Stimulated activated CD8-positive, alpha-beta memory T cell treated with anti-CD3 and anti-CD28 coated beads, Interleukin-12 subunit alpha, Interleukin-12 subunit beta, amount 100 ng/mL, for 24 hours (primary cell): Measurements from ENCODE around the gene MDM2.

Experiments
- DNase-seq: peaks from one replicate; pipeline ENCODE4 v3.0.0-alpha.2; 2020; ENCODE audit errors: extremely low read depth

Gene MDM2

DNA sequence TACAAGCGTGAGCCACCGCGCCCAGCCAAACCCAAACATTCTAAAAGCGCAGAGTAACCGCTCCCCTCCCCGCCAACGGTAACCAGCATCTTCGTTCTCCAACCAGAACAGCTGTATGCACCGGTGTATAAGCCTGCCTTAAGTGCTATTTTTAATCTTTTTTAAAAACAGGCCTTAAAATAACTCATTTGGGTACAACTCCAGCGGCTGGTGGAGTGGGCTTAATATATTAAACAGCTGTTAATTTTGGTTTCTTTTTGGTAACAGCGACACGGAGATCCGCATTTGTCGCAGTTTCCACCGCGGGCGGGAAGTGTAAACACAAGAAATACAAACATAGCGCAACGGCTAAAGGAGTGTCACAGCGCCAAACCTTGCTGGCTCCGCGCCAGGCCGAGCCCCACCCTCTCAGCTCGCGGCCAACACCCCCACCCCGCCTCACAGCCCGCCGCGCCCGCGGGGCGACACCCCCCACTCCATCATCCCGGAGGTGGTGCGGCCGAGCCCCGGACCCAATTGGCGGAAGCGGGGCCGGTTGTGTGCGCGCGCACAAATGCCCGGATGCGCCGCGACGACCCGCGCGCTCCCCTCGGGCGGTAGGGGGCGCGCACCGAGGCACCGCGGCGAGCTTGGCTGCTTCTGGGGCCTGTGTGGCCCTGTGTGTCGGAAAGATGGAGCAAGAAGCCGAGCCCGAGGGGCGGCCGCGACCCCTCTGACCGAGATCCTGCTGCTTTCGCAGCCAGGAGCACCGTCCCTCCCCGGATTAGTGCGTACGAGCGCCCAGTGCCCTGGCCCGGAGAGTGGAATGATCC lies at the start of gene MDM2:
MDM2 (plus strand) TSS at position 602 of the 812 bp plus-strand sequence. CDS start 301 bp downstream, outside the sequence.
- DNase-seq, result peak; percentile 89

DNA sequence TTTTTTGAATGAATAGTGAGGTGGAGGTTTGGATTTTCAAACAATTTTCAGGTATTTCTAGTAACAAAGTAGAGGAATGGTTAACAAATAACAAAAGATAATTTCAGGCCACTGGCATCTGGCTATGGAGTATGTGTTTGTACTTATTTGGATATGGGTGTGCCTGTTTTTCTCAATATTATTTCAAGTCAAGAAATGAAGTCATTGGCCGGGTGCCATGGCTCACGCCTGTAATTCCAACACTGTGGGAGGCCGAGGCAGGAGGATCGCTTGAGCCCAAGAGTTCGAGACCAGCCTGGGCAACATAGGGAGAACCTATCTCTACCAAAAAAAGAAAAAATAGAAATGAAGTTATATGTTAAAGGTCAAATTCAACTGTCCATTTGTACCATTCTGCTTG lies 48.1 kb upstream of the MDM2 start:
- no peak for DNase-seq

DNA sequence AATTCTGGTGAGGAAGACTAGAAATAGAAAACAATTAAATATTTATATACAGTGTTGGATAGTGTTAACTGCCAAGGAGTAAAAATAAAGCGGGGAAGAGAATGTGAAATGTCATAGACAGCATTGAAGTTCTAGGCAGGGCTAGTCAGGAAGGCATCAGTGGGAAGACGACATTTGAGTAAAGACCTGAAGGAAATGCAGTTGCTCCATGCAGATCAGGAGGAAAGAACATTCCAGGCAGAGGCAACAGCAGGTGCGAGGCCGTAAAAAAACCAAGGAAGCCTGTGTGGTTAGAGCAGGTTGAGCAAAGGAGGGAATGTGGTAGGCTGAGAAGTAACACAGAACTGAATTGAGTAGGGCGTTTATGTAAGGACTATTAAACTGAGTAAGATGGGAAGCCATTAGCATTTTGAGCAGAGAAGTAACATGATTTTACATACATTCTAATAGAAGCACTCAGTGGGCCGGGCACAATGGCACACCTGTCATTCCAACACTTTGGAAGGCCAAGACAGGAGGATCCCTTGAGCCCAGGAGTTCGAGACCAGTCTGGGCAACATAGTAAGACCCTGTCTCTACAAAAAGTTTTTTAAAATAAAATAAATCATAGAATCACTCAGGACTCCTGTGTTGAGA lies 47.1 kb upstream of the MDM2 start:
- no peak for DNase-seq

DNA sequence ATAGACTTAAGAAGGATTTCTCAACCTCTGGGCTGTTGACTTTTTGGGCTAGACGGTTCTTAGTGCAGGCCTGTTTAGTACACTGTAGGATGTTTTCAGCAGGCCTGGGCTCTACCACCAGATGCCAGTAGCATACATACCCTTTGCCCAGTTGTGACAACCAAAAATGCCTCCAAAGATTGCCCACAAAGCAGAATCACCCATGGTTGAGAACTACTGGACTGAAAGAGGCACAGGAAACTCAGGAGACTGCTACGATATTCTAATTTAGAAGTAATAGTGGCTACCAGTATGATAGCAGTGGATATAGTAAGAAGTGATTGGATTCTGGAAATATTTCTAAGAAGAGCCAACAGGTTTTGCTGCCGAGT lies 46.5 kb upstream of the MDM2 start:
- DNase-seq, result no peak

DNA sequence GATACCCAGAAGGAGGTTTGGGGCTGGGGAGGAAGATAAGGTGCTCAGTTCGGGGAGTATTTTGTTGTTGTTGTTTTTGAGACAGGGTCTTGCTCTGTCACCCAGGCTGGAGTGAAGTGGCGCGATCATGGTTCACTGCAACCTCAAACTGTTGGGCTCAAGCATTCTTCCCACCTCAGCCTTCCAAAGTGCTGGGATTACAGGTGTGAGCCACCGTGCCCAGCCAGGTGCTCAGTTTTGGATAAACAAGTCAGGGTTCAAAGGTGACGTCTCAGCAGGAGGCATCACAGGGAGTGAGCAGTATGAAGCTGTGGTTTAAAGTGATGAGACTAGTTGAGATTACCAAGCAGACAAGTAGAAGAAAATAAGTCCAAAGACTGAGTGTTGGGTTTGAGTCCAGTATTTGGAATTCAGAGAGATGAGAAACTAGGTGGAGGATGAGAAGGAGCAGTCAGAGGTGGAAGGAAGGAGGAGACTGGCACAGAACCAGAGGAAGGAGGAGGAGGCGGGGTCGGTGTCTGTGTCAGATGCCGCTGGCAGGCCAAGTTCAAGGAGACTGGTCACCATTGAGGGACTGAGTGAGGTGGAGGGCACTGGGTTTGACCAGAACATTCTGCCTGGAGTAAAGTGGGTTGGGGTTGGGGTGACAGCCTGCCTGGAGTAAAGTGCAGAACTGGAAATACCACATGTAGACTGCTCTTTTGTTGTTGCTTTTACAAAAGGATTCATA lies 45.9 kb upstream of the MDM2 start:
- DNase-seq, result no peak

DNA sequence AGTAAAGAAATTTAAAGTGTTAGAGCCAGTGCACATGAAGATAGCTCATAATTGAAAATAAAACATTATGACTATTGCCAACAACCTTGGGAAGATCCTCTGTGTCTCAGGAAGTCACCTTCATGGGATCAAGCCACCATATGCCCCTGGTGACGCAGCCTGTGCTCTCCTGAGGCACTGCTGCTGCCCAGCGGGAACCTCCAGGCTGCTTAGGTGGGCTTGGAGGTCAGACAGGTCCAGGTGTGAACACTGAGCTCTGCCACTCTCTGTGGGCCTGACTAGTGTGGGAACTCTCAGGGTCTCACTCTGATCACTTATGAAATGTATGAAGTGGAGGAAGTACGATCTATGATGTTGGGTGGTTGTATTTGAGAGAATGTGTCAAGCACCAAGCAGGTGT lies 45.3 kb upstream of the MDM2 start:
- DNase-seq, result no peak

DNA sequence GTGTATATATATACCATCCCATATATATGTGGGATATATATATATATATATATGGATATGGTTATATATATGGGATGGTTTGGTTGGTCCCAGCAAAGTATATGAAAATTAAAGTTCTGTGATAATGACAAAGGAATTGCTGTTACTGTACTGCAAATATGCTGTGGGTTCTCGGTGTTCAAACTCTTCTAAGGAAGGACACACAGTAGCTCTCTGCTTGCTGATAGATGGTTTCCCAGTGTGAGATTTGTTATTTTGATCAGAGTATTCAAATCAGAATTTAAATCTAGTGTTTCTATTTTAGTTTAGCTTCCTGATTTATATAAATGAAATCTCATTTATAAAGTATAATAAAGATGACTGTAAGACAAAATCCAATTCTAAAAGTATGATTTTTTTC lies 42.3 kb upstream of the MDM2 start:
- no peak for DNase-seq

DNA sequence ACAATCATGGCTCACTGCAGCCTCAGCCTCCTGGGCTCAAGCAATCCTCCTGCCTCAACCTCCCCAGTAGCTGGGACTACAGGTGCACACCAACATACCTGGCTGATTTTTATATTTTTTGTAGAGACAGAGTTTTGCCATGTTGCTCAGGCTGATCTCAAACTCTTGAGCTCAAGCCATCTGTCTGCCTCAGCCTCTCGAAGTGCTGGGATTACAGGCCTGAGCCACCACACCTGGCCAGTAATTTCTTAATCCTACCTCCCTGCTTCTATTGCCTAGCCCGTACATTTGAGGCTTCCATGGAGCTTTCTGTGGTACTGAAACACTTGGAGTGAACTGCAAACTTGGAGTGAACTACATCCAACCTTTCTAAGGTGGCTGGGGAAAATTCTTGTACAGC lies 41.3 kb upstream of the MDM2 start:
- DNase-seq, result no peak

DNA sequence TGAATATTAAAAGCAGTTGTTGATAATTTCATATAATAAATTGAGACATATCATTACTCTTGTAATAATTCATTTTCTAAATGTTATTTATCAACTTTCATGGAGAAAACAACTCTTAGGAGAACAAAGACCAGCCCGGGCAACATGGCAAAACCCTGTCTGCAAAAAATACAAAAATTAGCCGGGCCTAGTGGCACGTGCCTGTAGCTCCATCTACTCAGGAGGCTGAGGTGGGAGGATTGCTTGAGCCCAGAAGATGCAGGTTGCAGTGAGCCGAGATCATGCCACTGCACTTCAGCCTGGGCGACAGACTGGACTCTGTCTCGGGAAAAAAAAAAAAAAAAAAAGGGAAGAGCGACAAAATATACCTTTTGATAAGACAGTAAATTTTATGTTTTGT lies 40.8 kb upstream of the MDM2 start:
- no peak for DNase-seq

DNA sequence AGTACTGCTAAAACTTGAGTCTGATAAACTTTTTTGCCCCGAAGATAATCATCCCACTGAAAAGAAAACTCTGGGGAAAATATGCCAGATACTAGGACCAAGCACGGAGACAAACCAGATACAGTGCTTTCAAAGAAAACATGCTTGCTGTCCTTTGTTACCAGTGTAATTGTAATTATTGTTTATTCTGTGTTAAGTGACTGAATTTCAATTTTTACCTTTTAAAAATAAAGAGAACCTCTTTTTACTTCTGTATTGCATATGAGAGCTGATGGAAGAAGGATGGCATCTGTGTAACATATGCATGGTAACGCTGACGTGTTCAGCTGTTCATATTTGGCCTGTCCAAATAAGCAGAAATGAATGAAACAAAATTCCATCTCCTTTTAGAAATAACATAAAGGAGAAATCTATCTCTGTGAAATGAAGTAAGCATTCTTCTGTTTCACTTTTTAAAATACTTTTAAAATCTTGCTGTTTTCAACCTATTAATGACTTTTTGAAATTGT lies 39.5 kb upstream of the MDM2 start:
- no peak for DNase-seq

DNA sequence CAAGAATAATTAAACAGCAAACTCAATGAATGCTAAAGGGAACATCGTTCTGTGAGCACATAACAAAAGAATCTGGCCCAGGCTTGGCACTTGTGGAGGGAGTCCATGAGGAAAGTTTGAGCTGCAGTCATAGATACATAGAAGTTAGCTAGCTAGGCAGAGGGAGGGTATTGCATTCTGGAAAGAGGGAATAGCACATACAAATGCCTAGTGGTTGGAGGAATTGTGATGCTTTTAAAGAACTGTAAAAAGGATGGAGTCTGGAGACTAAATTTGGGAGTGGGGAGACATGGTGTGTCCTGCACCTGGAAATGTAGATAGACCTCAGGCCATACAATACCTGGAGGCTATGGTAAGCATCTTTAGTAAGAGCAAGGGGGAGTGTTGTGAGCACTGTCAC lies 38.0 kb upstream of the MDM2 start:
- DNase-seq, result no peak

DNA sequence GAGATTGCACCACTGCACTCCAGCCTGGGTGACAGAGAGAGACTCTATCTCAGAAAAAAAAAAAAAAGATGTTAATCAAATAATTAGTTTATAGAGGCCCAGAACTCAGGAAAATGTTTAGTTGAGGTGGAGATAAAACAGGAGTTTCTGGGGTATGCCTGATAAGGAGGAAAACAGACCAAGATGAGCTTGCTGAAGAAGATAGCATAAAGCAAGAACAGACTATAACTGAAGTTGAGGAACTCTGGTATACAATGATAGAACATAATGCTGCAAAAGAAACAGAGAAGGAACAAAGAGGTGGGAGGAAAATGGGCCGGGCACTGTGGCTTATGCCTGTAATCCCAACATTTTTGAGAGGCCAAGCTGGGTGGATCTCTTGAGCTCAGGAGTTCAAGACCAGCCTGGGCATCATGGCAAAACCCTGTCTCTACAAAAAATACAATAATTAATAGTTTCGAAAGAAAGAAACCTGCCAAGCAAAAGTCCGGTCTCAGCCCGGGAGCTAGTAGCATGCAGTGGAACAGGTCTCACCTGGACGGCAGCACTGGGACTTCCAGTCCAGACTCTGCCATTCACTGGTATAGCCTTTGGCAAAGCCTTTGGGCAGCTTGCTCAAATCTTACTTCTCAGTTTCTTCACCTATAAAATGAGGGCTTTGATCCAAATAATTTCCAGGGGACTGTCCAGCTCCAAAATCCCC lies 36.6 kb upstream of the MDM2 start:
- DNase-seq, result no peak

DNA sequence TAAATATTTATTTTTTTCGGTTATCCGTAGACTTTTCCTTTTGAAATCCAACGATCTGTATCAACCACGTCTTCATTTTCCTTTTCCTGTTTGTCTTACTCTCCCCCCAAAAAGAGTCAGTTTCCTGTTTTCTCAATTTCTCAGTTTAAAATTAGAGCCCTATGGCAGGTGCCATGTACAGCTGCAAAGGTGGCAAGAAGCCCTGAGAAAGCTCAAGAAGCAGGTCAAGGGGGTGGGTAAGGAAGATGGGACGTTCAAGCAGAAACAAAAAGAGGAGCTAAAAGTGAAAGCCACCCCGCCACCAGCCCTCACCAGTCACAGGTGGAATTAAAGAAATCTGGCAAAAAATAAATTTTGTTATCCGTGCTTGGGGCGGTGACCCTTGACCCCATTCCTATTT lies 35.3 kb upstream of the MDM2 start:
- DNase-seq, result no peak

DNA sequence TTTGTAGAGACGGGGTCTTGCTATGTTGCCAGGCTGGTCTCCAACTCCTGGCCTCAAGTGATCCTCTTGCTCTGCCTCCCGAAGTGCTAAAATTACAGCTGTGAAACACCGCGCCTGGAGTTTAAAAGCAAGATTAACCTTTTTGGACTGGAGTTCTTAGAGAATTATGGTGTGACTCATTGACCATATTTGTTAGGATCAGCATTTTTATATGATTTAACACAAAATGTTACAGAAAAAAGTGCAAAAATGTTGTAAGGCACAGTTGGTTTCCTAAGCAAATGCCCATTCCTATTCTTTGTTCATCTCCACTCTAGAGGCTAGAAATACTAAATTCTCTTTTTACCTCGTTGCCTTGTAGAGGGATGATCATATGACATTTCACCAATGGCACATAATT lies 34.4 kb upstream of the MDM2 start:
- no peak for DNase-seq

DNA sequence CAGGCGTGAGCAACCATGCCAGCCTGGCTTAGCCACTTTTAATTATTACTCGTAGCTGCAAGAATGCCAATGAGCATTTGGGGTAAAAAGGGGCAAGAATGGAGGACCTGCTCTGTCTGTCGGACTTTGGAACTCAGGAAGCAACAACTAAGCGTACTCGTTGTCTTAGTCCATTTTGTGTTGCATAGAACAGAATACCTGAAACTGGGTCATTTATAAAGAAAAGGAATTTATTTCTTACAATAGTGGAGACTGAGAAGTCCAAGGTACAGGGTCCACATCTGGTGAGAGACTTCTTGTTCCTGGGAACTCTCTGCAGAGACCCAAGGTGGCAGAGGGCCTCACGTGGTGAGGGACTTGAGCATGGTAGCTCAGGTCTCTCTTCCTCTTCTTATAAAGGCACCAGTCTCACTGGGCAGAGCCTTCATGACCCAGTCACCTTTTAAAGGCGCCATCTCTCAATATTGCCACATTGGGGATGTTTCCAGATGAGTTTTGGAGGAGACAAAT lies 32.8 kb upstream of the MDM2 start:
- DNase-seq, result no peak

DNA sequence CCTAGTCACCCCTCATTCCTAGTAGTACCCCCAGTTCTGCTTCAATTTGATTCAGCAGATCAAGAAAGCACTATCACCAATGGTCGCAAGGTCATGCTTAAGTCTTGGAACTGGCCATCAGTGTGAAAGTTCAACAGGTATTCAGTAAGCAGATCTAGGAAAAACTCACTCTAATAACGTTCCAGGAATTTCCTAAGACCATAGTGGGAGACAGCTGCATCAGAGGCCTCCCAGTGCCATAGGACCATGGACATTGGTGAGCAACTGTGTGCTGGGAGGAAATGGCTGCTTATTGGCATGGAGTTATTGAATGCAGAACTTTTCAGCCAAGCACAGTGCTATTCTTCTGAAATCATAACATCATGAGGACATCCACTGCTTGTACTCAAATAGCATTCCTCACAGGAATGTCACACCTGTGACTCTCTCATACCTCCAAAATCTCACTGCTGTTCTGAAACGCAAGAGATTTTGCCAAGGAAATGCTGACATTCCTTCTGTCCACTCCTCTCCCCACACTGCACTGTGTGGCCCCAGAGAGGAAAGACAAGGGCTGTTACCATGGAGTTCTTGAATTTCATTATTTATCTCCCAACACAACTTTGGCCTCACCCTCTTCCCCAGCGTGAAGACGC lies 30.9 kb upstream of the MDM2 start:
- no peak for DNase-seq

DNA sequence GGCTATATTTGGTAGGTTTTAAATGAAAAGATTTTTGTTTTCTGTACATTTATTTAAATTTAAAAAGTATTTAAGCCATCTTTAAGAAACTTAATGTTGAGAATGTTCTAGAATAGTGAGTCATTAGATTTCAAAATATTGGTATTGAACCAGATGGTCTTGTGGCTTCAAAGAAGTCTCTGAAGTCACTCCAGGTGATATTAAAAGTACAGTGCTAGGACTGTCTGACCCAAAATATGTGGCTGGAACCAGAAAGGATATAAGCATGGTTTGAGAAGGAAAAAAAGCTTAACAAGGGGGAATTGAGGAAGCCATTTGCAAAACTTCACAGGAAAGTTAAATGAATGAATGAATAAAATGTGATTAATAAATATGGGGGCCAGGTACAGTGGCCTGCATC lies 28.7 kb upstream of the MDM2 start:
- DNase-seq, result no peak

DNA sequence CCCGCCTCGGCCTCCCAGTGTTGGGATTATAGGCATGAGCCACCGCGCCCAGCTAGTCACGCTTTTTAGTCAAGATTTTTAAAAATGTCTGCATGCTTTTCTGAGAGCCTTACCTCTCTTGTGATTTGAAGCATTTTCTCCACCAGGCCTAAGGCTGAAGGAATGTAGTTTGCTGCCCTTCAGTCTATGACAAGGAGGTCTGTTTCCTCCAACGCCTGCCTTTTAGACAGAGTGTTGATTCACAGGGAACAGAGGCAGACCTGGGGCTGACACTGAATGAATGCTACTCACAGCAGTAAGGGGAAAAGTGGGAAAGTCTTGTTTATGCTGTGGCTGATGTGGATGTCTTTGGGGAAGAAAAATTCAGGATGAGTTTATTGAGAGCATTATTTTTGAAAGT lies 27.2 kb upstream of the MDM2 start:
- no peak for DNase-seq

DNA sequence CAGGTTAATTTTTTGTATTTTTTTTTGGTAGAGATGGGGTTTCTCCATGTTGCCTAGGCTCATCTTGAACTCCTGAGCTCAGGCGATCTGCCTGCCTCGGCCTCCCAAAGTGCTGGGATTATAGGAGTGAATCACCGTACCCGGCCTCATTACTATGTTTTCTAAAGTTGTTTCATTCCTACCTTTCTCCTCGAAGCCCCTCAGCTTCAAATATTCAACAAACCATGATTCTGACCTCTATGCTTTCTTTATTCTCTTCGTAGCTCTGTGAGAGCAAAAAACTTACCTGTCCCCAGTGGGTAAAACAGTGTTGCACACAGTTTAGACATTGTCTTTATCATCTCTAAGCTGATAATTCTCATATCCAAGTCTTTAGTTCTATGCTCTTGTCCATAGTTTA lies 26.2 kb upstream of the MDM2 start:
- DNase-seq, result no peak

DNA sequence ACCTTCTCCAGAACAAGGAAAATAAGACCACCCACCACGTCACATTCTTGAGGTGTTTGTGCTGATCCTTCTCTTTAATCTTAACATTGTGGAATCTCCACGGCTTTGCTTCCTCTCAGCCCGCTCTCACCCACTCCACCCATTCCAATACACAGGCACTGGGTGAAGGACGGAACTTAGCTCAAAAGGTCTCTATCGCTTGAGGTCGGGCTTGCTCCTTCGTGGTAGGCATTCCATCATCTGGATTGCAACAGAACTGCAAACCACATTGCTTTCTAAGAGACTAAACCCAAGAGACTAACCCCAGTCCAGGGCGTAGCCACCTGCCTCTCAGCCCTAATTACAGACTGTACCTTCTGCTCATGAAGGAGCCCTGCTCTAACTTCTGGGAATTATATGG lies 24.0 kb upstream of the MDM2 start:
- DNase-seq, result no peak

DNA sequence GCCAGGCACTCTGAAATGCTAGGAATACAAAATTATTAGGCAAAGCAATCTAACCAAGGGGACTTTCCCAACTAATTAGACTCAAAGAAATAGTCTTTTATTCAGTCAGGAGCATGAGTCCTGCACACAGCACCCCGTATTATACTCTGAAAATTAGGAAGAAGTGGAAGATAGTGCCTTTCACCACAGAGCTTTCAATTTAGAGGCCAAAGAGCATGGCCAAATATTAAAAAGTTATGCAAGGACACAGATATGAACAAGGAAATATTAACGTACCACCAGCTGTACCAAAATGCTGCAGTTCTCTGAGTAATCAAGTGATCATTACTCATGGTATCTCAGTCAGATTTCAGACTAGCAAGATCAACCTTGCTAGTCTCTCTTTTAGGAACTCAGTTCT lies 22.6 kb upstream of the MDM2 start:
- no peak for DNase-seq

DNA sequence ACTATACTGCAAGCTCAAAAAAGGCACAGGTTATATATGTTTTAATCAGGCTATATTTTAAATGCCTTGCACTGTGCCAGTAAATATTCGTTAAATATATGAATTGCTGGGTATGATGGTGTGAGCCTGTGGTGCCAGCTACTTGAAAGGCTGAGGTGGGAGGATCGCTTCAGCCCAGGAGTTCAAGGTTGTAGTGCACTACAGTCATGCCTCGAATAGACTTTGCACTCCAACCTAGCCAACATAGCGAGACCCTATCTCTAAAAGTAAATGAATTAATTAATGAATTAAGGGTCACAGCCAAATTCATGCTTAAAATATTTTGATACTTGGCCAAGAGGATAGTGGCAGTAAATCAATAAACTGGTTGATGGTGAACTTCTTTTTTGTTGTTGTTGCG lies 22.2 kb upstream of the MDM2 start:
- DNase-seq, result no peak
